Activated naive CD4-positive, alpha-beta T cell treated with anti-CD3 and anti-CD28 coated beads for 36 hours (primary cell): ENCODE data around the gene RPS19. TPM values are rescaled to one million over a fixed set of nuclear protein-coding genes. Genes with fewer than 3 reads are reported as not detected.
A peak's percentile ranks its signal among the peaks of the same experiment; 100 is the strongest.

Experiments used
- CTCF ChIA-PET: fragments of 350-600 bp; sonication (Branson Sonifier 250); formaldehyde crosslinking; loops from one replicate; lab custom pipeline; 2021; ENCODE audit warnings: antibody characterized with exemption; lab: Charles Lee
- DNase-seq: peaks from one replicate; pipeline ENCODE4 v3.0.0-alpha.2; 2020
- H3K27ac Mint-ChIP-seq: one replicate; pipeline ENCODE4 v1.8.0; 2021; ENCODE audit warnings: mild to moderate bottlenecking, mixed read lengths
- H3K27me3 Mint-ChIP-seq: one replicate; pipeline ENCODE4 v1.8.0; 2021; ENCODE audit warnings: low read depth, mixed read lengths
- H3K36me3 Mint-ChIP-seq: one replicate; pipeline ENCODE4 v1.8.0; 2021; ENCODE audit warnings: low read depth, mixed read lengths
- H3K4me1 Mint-ChIP-seq: one replicate; pipeline ENCODE4 v1.8.0; 2021; ENCODE audit warnings: low read depth, mixed read lengths
- H3K4me3 Mint-ChIP-seq: one replicate; pipeline ENCODE4 v1.8.0; 2021; ENCODE audit warnings: mild to moderate bottlenecking, moderate library complexity, mixed read lengths
- H3K9me3 Mint-ChIP-seq: one replicate; pipeline ENCODE4 v1.8.0; 2021; ENCODE audit warnings: mixed read lengths
- intact Hi-C: fragments of 100-400 bp; cut with micrococcal nuclease; formaldehyde crosslinking; loops from one replicate; pipeline ENCODE4 v1.15.1; 2023
- total RNA-seq, 2 experiments: library from RNA; stranded (reverse); gene quantifications; one replicate each; pipeline ENCODE4 v1.2.3, GENCODE V29; 2021

The RPS19 gene
- 1,000 to 10,000 TPM; 4,092 to 4,109 TPM for total RNA-seq

GRCh38 chr19:41859618-41860418, at the start of gene RPS19:
RPS19 (plus strand) TSS chr19:41860255; CDS start chr19:41860775, 520 bp downstream.
- Mint-ChIP-seq H3K36me3 (peaks cover 44% of the 10 kb centered on the region), H3K27me3 (no peaks in the 10 kb centered on the region), H3K4me1 (peaks cover 46% of the 10 kb centered on the region), H3K27ac (peak within 1 kb of the TSS; percentile 97), H3K4me3 (peak within 1 kb of the TSS; percentile 90), H3K9me3 (no peaks in the 10 kb centered on the region)
- intact Hi-C loops = loop anchor here (1.0 to 2.0 kb wide), 10 partner anchors 11 to 465 kb away; partner anchors contain the start of genes GSK3A and MEGF8
- DNase-seq = peak; percentile 99
- CTCF ChIA-PET = interaction anchor here (0.6 to 3.1 kb wide), 19 partner anchors 8 to 491 kb away, joined by 3 to 12 read pairs (median 5); partner anchors contain the start of gene RABAC1

GRCh38 chr19:41810301-41810700, 49.8 kb upstream of the RPS19 start:
- intact Hi-C loops = no loop called here
- Mint-ChIP-seq H3K4me1 (peaks cover 11% of the 10 kb centered on the region), H3K4me3 (no peak overlapping the region), H3K27ac (no peak overlapping the region), H3K27me3 (no peaks in the 10 kb centered on the region), H3K9me3 (no peaks in the 10 kb centered on the region), H3K36me3 (no peaks in the 10 kb centered on the region)
- CTCF ChIA-PET = interaction anchor here (2.1 to 2.2 kb wide), 2 partner anchors 15 to 18 kb away, joined by 7 to 10 read pairs; no protein-coding TSS in a partner anchor
- no peak for DNase-seq

DNA sequence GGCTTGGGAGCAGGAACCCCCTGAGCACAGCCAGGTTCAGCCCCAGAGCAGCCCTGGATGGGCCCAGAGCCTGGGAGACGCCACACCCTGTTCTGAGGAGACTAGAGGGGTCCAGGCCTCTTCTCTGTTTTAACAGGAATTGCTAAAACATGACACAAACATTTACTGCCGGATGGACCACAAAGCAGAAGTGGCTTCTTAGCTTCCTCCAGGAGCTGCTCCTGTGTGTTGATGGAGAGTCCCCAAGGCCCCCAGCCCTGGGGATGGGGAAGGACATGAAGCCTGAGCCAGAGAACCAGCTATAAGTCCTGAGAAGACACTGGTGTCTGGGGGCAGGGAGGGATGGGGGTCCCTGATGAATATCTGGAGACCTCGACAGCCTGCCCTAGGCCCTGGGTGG, 49.0 kb upstream of the RPS19 start:
- Mint-ChIP-seq H3K4me1 (peaks cover 5% of the 10 kb centered on the region), H3K9me3 (no peaks in the 10 kb centered on the region), H3K4me3 (no peak overlapping the region), H3K36me3 (no peaks in the 10 kb centered on the region), H3K27ac (no peak overlapping the region), H3K27me3 (no peaks in the 10 kb centered on the region)
- intact Hi-C loops = no loop called here
- DNase-seq = no peak
- CTCF ChIA-PET = interaction anchor here (0.5 to 2.2 kb wide), 4 partner anchors 10 to 39 kb away, joined by 4 to 10 read pairs (median 7); no protein-coding TSS in a partner anchor

DNA sequence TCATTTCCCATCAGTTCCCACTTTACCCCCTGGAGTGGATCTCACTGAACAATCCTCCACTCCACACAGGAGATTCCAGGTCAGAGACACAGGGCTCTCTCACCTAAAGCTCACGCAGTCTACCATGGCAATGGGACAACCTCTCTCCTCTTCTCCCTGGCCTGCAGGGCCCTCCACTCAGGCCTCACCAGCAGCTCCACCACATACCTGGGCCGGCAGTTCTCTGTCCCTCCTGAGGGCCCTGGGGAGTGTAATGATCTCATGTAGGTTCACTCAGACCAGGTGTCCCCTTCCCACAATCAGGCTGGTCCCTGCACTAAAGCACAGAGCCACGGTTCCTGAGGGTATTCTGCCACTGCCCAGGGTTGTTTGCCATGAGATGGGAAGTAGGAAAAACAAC, 48.1 kb upstream of the RPS19 start:
- Mint-ChIP-seq H3K27me3 (no peaks in the 10 kb centered on the region), H3K9me3 (no peaks in the 10 kb centered on the region), H3K4me1 (peaks cover 5% of the 10 kb centered on the region), H3K36me3 (no peaks in the 10 kb centered on the region), H3K27ac (no peak overlapping the region), H3K4me3 (no peak overlapping the region)
- no peak for DNase-seq
- CTCF ChIA-PET = interaction anchor here (0.5 to 2.2 kb wide), 4 partner anchors 9 to 165 kb away, joined by 3 to 10 read pairs (median 7); no protein-coding TSS in a partner anchor
- intact Hi-C loops = no loop called here

DNA sequence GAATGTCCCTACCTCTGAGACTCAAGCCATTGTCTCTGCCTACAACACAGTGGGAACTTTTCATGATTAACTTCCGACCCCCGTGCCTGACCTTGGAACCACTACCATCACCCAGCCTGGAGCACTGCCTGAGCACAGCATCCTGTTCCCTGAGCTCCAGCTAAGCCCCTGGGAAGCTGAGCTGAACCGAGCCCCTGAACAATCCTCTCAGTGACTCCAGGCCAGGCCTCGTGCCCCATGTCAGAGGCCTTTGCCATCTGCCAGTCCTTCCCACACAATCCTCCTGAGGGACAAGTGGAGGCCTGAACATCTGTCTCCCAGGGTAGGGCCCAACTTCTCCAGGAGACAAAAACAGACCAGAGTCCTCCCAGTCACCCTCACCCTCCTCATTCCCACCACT, 46.1 kb upstream of the RPS19 start:
- H3K4me1 Mint-ChIP-seq = peaks cover 5% of the 10 kb centered on the region
- CTCF ChIA-PET = interaction anchor here (1.0 to 1.5 kb wide), 2 partner anchors 19 to 28 kb away, joined by 3 to 5 read pairs; no protein-coding TSS in a partner anchor

GRCh38 chr19:41815301-41815700, 44.8 kb upstream of the RPS19 start:
- Mint-ChIP-seq H3K4me3 (no peak overlapping the region), H3K9me3 (no peaks in the 10 kb centered on the region), H3K27ac (no peak overlapping the region), H3K4me1 (peaks cover 5% of the 10 kb centered on the region), H3K27me3 (no peaks in the 10 kb centered on the region), H3K36me3 (no peaks in the 10 kb centered on the region)
- CTCF ChIA-PET = no interaction called here
- intact Hi-C loops = no loop called here
- DNase-seq = no peak

More for the DNA sequence above, 46.1 kb upstream of the RPS19 start:
- DNase-seq = no peak
- H3K4me3 Mint-ChIP-seq = no peak overlapping the region
- H3K27ac Mint-ChIP-seq = no peak overlapping the region
- H3K9me3 Mint-ChIP-seq = no peaks in the 10 kb centered on the region
- no peaks in the 10 kb centered on the region for H3K27me3 Mint-ChIP-seq
- no peaks in the 10 kb centered on the region for H3K36me3 Mint-ChIP-seq
- intact Hi-C loops = no loop called here

GRCh38 chr19:41816761-41817160, 43.3 kb upstream of the RPS19 start:
- DNase-seq = no peak
- intact Hi-C loops = no loop called here
- CTCF ChIA-PET = interaction anchor here (0.7 to 1.5 kb wide), 3 partner anchors 22 to 64 kb away, joined by 3 to 7 read pairs (median 3); no protein-coding TSS in a partner anchor

GRCh38 chr19:41821003-41821735, 38.9 kb upstream of the RPS19 start:
- peaks cover 5% of the 10 kb centered on the region for H3K27me3 Mint-ChIP-seq
- H3K9me3 Mint-ChIP-seq = no peaks in the 10 kb centered on the region
- peak; percentile 72 for DNase-seq
- H3K27ac Mint-ChIP-seq = no peak overlapping the region
- no peaks in the 10 kb centered on the region for H3K36me3 Mint-ChIP-seq
- H3K4me1 Mint-ChIP-seq = no peaks in the 10 kb centered on the region
- no peak overlapping the region for H3K4me3 Mint-ChIP-seq
- intact Hi-C loops = loop anchor here (1.0 to 2.0 kb wide), 3 partner anchors 28 to 114 kb away; no protein-coding TSS in a partner anchor
- CTCF ChIA-PET = interaction anchor here (0.5 to 4.6 kb wide), 15 partner anchors 10 to 1251 kb away, joined by 3 to 74 read pairs (median 3); partner anchors contain the start of gene CEACAM3

More at GRCh38 chr19:41816761-41817160, 43.3 kb upstream of the RPS19 start:
- Mint-ChIP-seq H3K4me1 (peaks cover 5% of the 10 kb centered on the region), H3K36me3 (no peaks in the 10 kb centered on the region), H3K27me3 (peaks cover 5% of the 10 kb centered on the region), H3K4me3 (no peak overlapping the region), H3K9me3 (no peaks in the 10 kb centered on the region), H3K27ac (no peak overlapping the region)

- Mint-ChIP-seq H3K4me1 (no peaks in the 10 kb centered on the region), H3K9me3 (no peaks in the 10 kb centered on the region), H3K36me3 (no peaks in the 10 kb centered on the region), H3K4me3 (no peak overlapping the region), H3K27ac (no peak overlapping the region), H3K27me3 (peaks cover 3% of the 10 kb centered on the region)
- intact Hi-C loops = no loop called here
- no peak for DNase-seq
- CTCF ChIA-PET = interaction anchor here (1.0 to 1.2 kb wide), 4 partner anchors 15 to 105 kb away, joined by 3 to 4 read pairs (median 3); no protein-coding TSS in a partner anchor
Measured at GRCh38 chr19:41837981-41838708, 21.9 kb upstream of the RPS19 start.

GRCh38 chr19:41839211-41839610, 20.8 kb upstream of the RPS19 start:
- H3K4me3 Mint-ChIP-seq = no peak overlapping the region
- H3K4me1 Mint-ChIP-seq = no peaks in the 10 kb centered on the region
- H3K9me3 Mint-ChIP-seq = no peaks in the 10 kb centered on the region
- no peak overlapping the region for H3K27ac Mint-ChIP-seq
- CTCF ChIA-PET = interaction anchor here (1.0 to 2.0 kb wide), 4 partner anchors 14 to 106 kb away, joined by 3 to 5 read pairs (median 4); no protein-coding TSS in a partner anchor
- DNase-seq = no peak
- intact Hi-C loops = no loop called here
- H3K36me3 Mint-ChIP-seq = no peaks in the 10 kb centered on the region
- H3K27me3 Mint-ChIP-seq = peaks cover 3% of the 10 kb centered on the region

DNA sequence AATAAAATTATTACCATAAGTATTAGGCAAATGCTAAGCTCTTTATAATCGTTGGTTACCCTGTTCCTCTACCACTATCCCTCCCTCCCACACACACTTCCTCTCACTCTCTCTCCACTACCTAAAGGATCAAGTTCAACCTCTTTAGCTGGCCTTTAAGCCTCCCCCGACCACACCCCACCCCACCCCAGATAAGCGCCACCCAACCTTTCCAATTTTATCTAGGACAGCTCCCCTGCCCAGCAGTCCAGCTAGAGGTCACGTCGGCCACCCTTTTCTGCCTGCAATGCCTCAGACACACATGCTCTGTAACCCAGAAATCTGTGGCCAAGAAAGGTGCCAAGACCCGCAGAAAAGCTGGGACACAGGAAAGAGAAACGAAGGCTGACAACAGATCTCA, 16.7 kb upstream of the RPS19 start:
- no peaks in the 10 kb centered on the region for H3K4me1 Mint-ChIP-seq
- H3K27ac Mint-ChIP-seq = no peak overlapping the region
- H3K9me3 Mint-ChIP-seq = no peaks in the 10 kb centered on the region
- no peak for DNase-seq
- no peak overlapping the region for H3K4me3 Mint-ChIP-seq
- intact Hi-C loops = no loop called here
- CTCF ChIA-PET = interaction anchor here (0.6 to 1.9 kb wide), 2 partner anchors 9 to 1538 kb away, joined by 3 to 6 read pairs; no protein-coding TSS in a partner anchor
- H3K36me3 Mint-ChIP-seq = no peaks in the 10 kb centered on the region
- H3K27me3 Mint-ChIP-seq = no peaks in the 10 kb centered on the region
